PC-3 (cell line): ENCODE results near the gene ISYNA1.

Experiments
- CTCF ChIP-seq: fragments of 300-600 bp; sonication (generic); conservative IDR thresholded peaks from 2 replicates; pipeline ENCODE4 v1.5.1; 2017; ENCODE audit warnings: antibody characterized with exemption, low read depth, mild to moderate bottlenecking, low read length
- EZH2phosphoT487 ChIP-seq: fragments of 300-600 bp; sonication (generic); IDR thresholded peaks from 2 replicates; pipeline ENCODE4 v1.6.1; 2018; ENCODE audit warnings: mild to moderate bottlenecking, antibody characterized with exemption, low read length, borderline replicate concordance

GRCh38 chr19:18468517-18468916 lies 30.6 kb upstream of the ISYNA1 start:
- TF ChIP-seq CTCF (no peak), EZH2phosphoT487 (no peak)
